Duodenal mucosa (tissue), 2 donors: ENCODE results near the gene WDR4.
"Not testable (repeated sequence)": the region's sequence is repeated elsewhere in the genome, so short reads cannot be mapped to it uniquely, and the experiment has no call there.

ENCODE experiments used
- H3K27ac ChIP-seq: one replicate; pipeline ENCODE4 v1.7.0; 2013; ENCODE audit warnings: low read depth, low read length
- H3K27me3 ChIP-seq, 2 donors: one replicate each; pipeline ENCODE4 v1.7.0; 2013; ENCODE audit warnings: low read length in 2 of 2, control low read depth in 1 of 2; ENCODE audit not compliant: insufficient read depth in 2 of 2, control insufficient read depth in 1 of 2
- H3K36me3 ChIP-seq, 2 donors: one replicate each; pipeline ENCODE4 v1.7.0; 2013; ENCODE audit warnings: low read length in 2 of 2, control low read depth in 1 of 2; ENCODE audit not compliant: insufficient read depth in 2 of 2, control insufficient read depth in 1 of 2
- H3K4me1 ChIP-seq, 2 donors: one replicate each; pipeline ENCODE4 v1.7.0; 2013; ENCODE audit warnings: low read length in 2 of 2, control low read depth in 1 of 2; ENCODE audit not compliant: insufficient read depth in 2 of 2, control insufficient read depth in 1 of 2
- H3K4me3 ChIP-seq, 2 donors: one replicate each; pipeline ENCODE4 v1.7.0; 2013; ENCODE audit warnings: low read length in 2 of 2, low read depth in 1 of 2
- H3K9ac ChIP-seq, 2 donors: one replicate each; pipeline ENCODE4 v1.7.0; 2013; ENCODE audit warnings: low read length in 2 of 2, low read depth in 1 of 2
- H3K9me3 ChIP-seq, 2 donors: one replicate each; pipeline ENCODE4 v1.7.0; 2013; ENCODE audit warnings: low read length in 2 of 2, control low read depth in 1 of 2; ENCODE audit not compliant: control insufficient read depth in 1 of 2

Gene WDR4

GRCh38 chr21:42848144-42848931, 31.0 kb downstream of the WDR4 start:
- H3K4me3 ChIP-seq, H3K27me3 ChIP-seq, H3K27ac ChIP-seq, H3K9me3 ChIP-seq, H3K9ac ChIP-seq, H3K4me1 ChIP-seq: not testable (repeated sequence)
- peaks cover 27 to 84% of the 10 kb centered on the region in 2 donors for H3K36me3 ChIP-seq

- H3K27ac ChIP-seq = no peak overlapping the region
- H3K4me1 ChIP-seq = no peaks in the 10 kb centered on the region
- H3K4me3 ChIP-seq = no peak overlapping the region
- H3K9ac ChIP-seq = no peak overlapping the region
- peaks cover 27 to 80% of the 10 kb centered on the region in 2 donors for H3K36me3 ChIP-seq
- no peaks in the 10 kb centered on the region for H3K27me3 ChIP-seq
- no peaks in the 10 kb centered on the region for H3K9me3 ChIP-seq
Measured at GRCh38 chr21:42847726-42848125, 31.6 kb downstream of the WDR4 start.

- Histone ChIP-seq H3K27ac (no peak overlapping the region), H3K9me3 (no peaks in the 10 kb centered on the region), H3K36me3 (peaks cover 26 to 80% of the 10 kb centered on the region in 2 donors), H3K4me3 (no peak overlapping the region), H3K27me3 (no peaks in the 10 kb centered on the region), H3K9ac (no peak overlapping the region), H3K4me1 (no peaks in the 10 kb centered on the region)
Measured at GRCh38 chr21:42847051-42847707, 32.2 kb downstream of the WDR4 start.

GRCh38 chr21:42846221-42846620, 33.1 kb downstream of the WDR4 start:
- Histone ChIP-seq H3K9me3 (no peaks in the 10 kb centered on the region), H3K27me3 (no peaks in the 10 kb centered on the region), H3K36me3 (peaks cover 16 to 77% of the 10 kb centered on the region in 2 donors), H3K4me1 (no peaks in the 10 kb centered on the region), H3K9ac (no peak overlapping the region), H3K27ac (no peak overlapping the region), H3K4me3 (no peak overlapping the region)

- Histone ChIP-seq H3K4me1 (no peaks in the 10 kb centered on the region), H3K27me3 (no peaks in the 10 kb centered on the region), H3K4me3 (no peak overlapping the region), H3K9me3 (no peaks in the 10 kb centered on the region), H3K27ac (no peak overlapping the region), H3K36me3 (peaks cover 20 to 77% of the 10 kb centered on the region in 2 donors), H3K9ac (no peak overlapping the region)
Measured at GRCh38 chr21:42845296-42845965, 33.9 kb downstream of the WDR4 start.

- H3K36me3 ChIP-seq = peaks cover 20 to 79% of the 10 kb centered on the region in 2 donors
- no peaks in the 10 kb centered on the region for H3K9me3 ChIP-seq
- H3K4me1 ChIP-seq = no peaks in the 10 kb centered on the region
- H3K9ac ChIP-seq = no peak overlapping the region
- no peak overlapping the region for H3K4me3 ChIP-seq
- no peaks in the 10 kb centered on the region for H3K27me3 ChIP-seq
- no peak overlapping the region for H3K27ac ChIP-seq
Measured at GRCh38 chr21:42844411-42845113, 34.8 kb downstream of the WDR4 start.

- Histone ChIP-seq H3K36me3 (peaks cover 15 to 72% of the 10 kb centered on the region in 2 donors), H3K27ac (no peak overlapping the region), H3K4me1 (no peaks in the 10 kb centered on the region), H3K4me3 (no peak overlapping the region), H3K9me3 (no peaks in the 10 kb centered on the region), H3K9ac (no peak overlapping the region), H3K27me3 (no peaks in the 10 kb centered on the region)
Measured at GRCh38 chr21:42843056-42843455, 36.3 kb downstream of the WDR4 start.

GRCh38 chr21:42841916-42842655, 37.3 kb downstream of the WDR4 start:
- not testable (repeated sequence) for H3K4me3 ChIP-seq, H3K9ac ChIP-seq, H3K9me3 ChIP-seq, H3K4me1 ChIP-seq, H3K27me3 ChIP-seq, H3K27ac ChIP-seq
- H3K36me3 ChIP-seq = peaks cover 15 to 65% of the 10 kb centered on the region in 2 donors

- peaks cover 0 to 3% of the 10 kb centered on the region in 2 donors for H3K27me3 ChIP-seq
- H3K9me3 ChIP-seq = no peaks in the 10 kb centered on the region
- H3K9ac ChIP-seq = no peak overlapping the region
- no peaks in the 10 kb centered on the region for H3K4me1 ChIP-seq
- H3K36me3 ChIP-seq = peaks cover 15 to 62% of the 10 kb centered on the region in 2 donors
- H3K4me3 ChIP-seq = no peak overlapping the region
- no peak overlapping the region for H3K27ac ChIP-seq
Measured at GRCh38 chr21:42841156-42841915, 38.0 kb downstream of the WDR4 start.
